Liver (tissue), 9 donors: ENCODE results near the gene PRND. TPM values are rescaled to one million over a fixed set of nuclear protein-coding genes. Genes with fewer than 3 reads are reported as not detected.
"Not testable (repeated sequence)": the region's sequence is repeated elsewhere in the genome, so short reads cannot be mapped to it uniquely, and the experiment has no call there.

Experiments used
- DNase-seq: peaks from one replicate; pipeline ENCODE4 v3.0.0-alpha.2; 2017; ENCODE audit warnings: low spot score
- H3K27ac ChIP-seq, 2 donors: one replicate each; pipeline ENCODE4 v1.7.0; 2013; ENCODE audit warnings: inconsistent platforms in 2 of 2, low read length in 2 of 2, control low read depth in 1 of 2, low read depth in 1 of 2, mild to moderate bottlenecking in 1 of 2
- H3K27me3 ChIP-seq, 4 donors: one replicate each; pipeline versions ENCODE4 v1.6.1 to v1.7.0; 2013; ENCODE audit warnings: low read length in 3 of 4, inconsistent platforms in 1 of 4, mild to moderate bottlenecking in 1 of 4, moderate library complexity in 1 of 4; ENCODE audit not compliant: control insufficient read depth in 4 of 4, insufficient read depth in 4 of 4
- H3K36me3 ChIP-seq, 4 donors: one replicate each; pipeline versions ENCODE4 v1.6.1 to v1.7.0; 2013; ENCODE audit warnings: low read length in 3 of 4, mild to moderate bottlenecking in 3 of 4, low read depth in 1 of 4, moderate library complexity in 1 of 4; ENCODE audit not compliant: control insufficient read depth in 4 of 4, insufficient read depth in 3 of 4
- H3K4me1 ChIP-seq, 4 donors: one replicate each; pipeline versions ENCODE4 v1.6.1 to v1.7.0; 2013; ENCODE audit warnings: low read length in 3 of 4, mild to moderate bottlenecking in 3 of 4, moderate library complexity in 1 of 4; ENCODE audit not compliant: control insufficient read depth in 4 of 4, insufficient read depth in 4 of 4
- H3K4me3 ChIP-seq, 3 donors: one replicate each; pipeline versions ENCODE4 v1.6.1 to v1.7.0; 2013; ENCODE audit warnings: low read length in 3 of 3, control low read depth in 1 of 3, low read depth in 1 of 3, mild to moderate bottlenecking in 1 of 3
- H3K9ac ChIP-seq, 2 donors: one replicate each; pipeline ENCODE4 v1.7.0; 2013; ENCODE audit warnings: low read length in 2 of 2, mild to moderate bottlenecking in 2 of 2, moderate library complexity in 2 of 2, control low read depth in 1 of 2, low read depth in 1 of 2
- H3K9me3 ChIP-seq, 4 donors: one replicate each; pipeline versions ENCODE4 v1.6.1 to v1.7.0; 2013; ENCODE audit warnings: low read length in 3 of 4; ENCODE audit not compliant: control insufficient read depth in 4 of 4
- EGR1 ChIP-seq, 2 donors: IDR thresholded peaks; 2 replicates each; pipeline ENCODE4 v1.6.1; 2016 to 2018; ENCODE audit warnings: antibody characterized with exemption in 2 of 2, low read depth in 2 of 2
- FOXA1 ChIP-seq: IDR thresholded peaks from 2 replicates; pipeline ENCODE4 v1.6.1; 2016; ENCODE audit warnings: antibody characterized with exemption
- FOXA2 ChIP-seq: IDR thresholded peaks from 2 replicates; pipeline ENCODE4 v1.6.1; 2016; ENCODE audit warnings: antibody characterized with exemption
- GABPA ChIP-seq, 2 donors: IDR thresholded peaks in 1 of 2; conservative IDR thresholded peaks in 1 of 2; 2 replicates each; pipeline ENCODE4 v1.6.1; 2016; ENCODE audit warnings: antibody characterized with exemption in 2 of 2, mild to moderate bottlenecking in 1 of 2, moderate library complexity in 1 of 2
- HNF4A ChIP-seq, 2 donors: conservative IDR thresholded peaks; 2 replicates each; pipeline ENCODE4 v1.6.1; 2016; ENCODE audit warnings: antibody characterized with exemption in 2 of 2, mild to moderate bottlenecking in 2 of 2
- HNF4G ChIP-seq: IDR thresholded peaks from 2 replicates; pipeline ENCODE4 v1.6.1; 2016; ENCODE audit warnings: antibody characterized with exemption
- JUND ChIP-seq, 2 donors: IDR thresholded peaks; 2 replicates each; pipeline ENCODE4 v1.6.1; 2016; ENCODE audit warnings: antibody characterized with exemption in 2 of 2
- NR2F2 ChIP-seq: IDR thresholded peaks from 2 replicates; pipeline ENCODE4 v1.6.1; 2016; ENCODE audit warnings: antibody characterized with exemption
- RXRA ChIP-seq, 2 donors: IDR thresholded peaks; 2 replicates each; pipeline ENCODE4 v1.6.1; 2017 to 2018; ENCODE audit warnings: antibody characterized with exemption in 2 of 2, mild to moderate bottlenecking in 1 of 2
- SP1 ChIP-seq: IDR thresholded peaks from 2 replicates; pipeline ENCODE4 v1.6.1; 2018; ENCODE audit warnings: antibody characterized with exemption, mild to moderate bottlenecking
- TAF1 ChIP-seq: conservative IDR thresholded peaks from 2 replicates; pipeline ENCODE4 v1.6.1; 2016; ENCODE audit warnings: antibody characterized with exemption, mild to moderate bottlenecking
- YY1 ChIP-seq: IDR thresholded peaks from 2 replicates; pipeline ENCODE4 v1.6.1; 2016; ENCODE audit warnings: antibody characterized with exemption, mild to moderate bottlenecking
- WGBS: extraction: QIAGEN DNeasy Blood & Tissue Kit; methylation state at CpG from one replicate; pipeline ENCODE4 v1.1.7; 2013; 5-methylcytosine and 5-hydroxymethylcytosine counted together
- polyA plus RNA-seq, 2 donors: library from polyadenylated mRNA; stranded (reverse) in 1 of 2; unstranded in 1 of 2; fragments of 200-250 nt in 1 of 2; fragments of >200 nt in 1 of 2; fragmentation: Nextera tagmentation in 1 of 2; extraction: Ambion mirVana in 1 of 2; gene quantifications; one replicate each; pipeline versions ENCODE4 v1.2.1 to v1.2.3, GENCODE V29; 2013 to 2015
- total RNA-seq, 2 donors: library from RNA; depleted of rRNA; stranded (reverse); fragments of >200 nt; gene quantifications; one replicate each; pipeline ENCODE4 v1.2.3, GENCODE V29; 2014
- TF ChIP-seq, protein P1 (sequence below): IDR thresholded peaks from 2 replicates; pipeline ENCODE4 v1.6.1; 2016; ENCODE audit warnings: antibody characterized with exemption
- TF ChIP-seq, protein P2 (sequence below): fragments of 150-350 bp; IDR thresholded peaks from 2 replicates; pipeline ENCODE4 v1.5.1; 2017; ENCODE audit warnings: improper control_type of control experiment, low read depth, low read length; ENCODE audit not compliant: missing input control
- TF ChIP-seq, protein P3 (sequence below): IDR thresholded peaks from 2 replicates; pipeline ENCODE4 v1.6.1; 2016; ENCODE audit warnings: antibody characterized with exemption
- TF ChIP-seq, protein P4 (sequence below): IDR thresholded peaks from 2 replicates; pipeline ENCODE4 v1.6.1; 2016; ENCODE audit warnings: antibody characterized with exemption
- TF ChIP-seq, protein P5 (sequence below): IDR thresholded peaks from 2 replicates; pipeline ENCODE4 v1.6.1; 2016; ENCODE audit warnings: antibody characterized with exemption, mild to moderate bottlenecking
- donor health status: healthy.
- donor health status: healthy.
- donor health status: healthy.
- donor health status: healthy.
- donor health status: healthy.

The PRND gene
- total and polyA plus RNA-seq, 4 donors, result 0.23 TPM; not detected in 3

DNA sequence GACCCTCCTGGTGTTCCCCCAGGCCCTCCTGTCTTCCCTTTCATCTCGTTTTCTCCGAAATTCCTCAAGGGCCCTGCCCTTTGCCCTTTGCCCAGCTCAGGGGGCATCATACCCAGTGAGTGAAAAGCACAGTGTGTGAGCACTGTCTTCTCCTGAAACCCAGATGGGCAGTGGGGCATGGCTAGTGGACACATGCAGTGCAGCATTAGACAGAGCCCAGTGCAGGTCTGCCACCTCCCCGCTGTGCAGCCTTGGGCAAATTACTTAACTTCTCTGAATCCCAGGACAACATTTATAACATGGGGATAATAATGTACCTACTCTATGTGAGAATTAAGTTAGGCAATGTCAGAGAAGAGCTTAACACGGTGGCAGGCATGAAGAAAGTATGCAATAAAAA is 1.3 kb downstream of the PRND start:
- TF ChIP-seq FOXA1 (no peak), HNF4G (no peak), EGR1 (IDR thresholded peaks at IDR 0.05; ENCODE audit: low read depth in 2 of 2) (no peak), JUND (IDR thresholded peaks at IDR 0.05) (no peak)
- TF ChIP-seq, protein P1, sequence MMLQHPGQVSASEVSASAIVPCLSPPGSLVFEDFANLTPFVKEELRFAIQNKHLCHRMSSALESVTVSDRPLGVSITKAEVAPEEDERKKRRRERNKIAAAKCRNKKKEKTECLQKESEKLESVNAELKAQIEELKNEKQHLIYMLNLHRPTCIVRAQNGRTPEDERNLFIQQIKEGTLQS, result no peak
- Histone ChIP-seq H3K4me3 (no peak overlapping the region), H3K36me3 (no peaks in the 10 kb centered on the region), H3K9ac (no peak overlapping the region), H3K27ac (no peak overlapping the region), H3K9me3 (no peaks in the 10 kb centered on the region), H3K4me1 (peaks cover 0 to 4% (median 4%) of the 10 kb centered on the region in 4 donors), H3K27me3 (no peaks in the 10 kb centered on the region)
- 65% methylated on average over 4 of the region's 4 CpGs for WGBS
- no peak for DNase-seq

DNA sequence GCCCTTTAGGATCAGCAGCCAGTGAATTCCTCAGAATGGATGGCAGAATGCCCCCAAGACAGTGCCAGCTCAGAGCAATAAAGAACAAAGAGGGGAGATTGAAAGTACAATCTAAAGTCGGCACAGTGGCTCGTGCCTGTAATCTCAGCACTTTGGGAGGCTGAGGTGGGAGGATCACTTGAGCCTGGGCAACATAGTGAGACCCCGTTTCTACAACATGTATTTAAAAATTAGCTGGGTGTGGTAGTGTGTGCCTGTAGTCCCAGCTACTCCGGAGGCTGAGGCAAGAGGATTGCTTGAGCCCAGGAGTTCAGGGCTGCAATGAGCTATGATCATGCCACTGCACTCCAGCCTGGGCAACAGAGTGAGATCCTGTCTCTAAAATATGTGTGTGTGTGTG is 1.8 kb downstream of the PRND start:
- H3K27me3 ChIP-seq, result not testable (repeated sequence)
- 85% methylated on average over 4 of the region's 4 CpGs for WGBS

DNA sequence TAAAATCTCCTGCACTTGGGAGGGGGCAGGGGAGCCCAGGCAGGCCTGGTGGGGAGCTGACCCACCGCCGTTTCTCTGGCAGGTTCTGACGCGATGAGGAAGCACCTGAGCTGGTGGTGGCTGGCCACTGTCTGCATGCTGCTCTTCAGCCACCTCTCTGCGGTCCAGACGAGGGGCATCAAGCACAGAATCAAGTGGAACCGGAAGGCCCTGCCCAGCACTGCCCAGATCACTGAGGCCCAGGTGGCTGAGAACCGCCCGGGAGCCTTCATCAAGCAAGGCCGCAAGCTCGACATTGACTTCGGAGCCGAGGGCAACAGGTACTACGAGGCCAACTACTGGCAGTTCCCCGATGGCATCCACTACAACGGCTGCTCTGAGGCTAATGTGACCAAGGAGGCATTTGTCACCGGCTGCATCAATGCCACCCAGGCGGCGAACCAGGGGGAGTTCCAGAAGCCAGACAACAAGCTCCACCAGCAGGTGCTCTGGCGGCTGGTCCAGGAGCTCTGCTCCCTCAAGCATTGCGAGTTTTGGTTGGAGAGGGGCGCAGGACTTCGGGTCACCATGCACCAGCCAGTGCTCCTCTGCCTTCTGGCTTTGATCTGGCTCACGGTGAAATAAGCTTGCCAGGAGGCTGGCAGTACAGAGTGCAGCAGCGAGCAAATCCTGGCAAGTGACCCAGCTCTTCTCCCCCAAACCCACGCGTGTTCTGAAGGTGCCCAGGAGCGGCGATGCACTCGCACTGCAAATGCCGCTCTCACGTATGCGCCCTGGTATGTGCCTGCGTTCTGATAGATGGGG is 3.0 kb downstream of the PRND start:
- Histone ChIP-seq H3K4me1 (peaks cover 0 to 4% (median 4%) of the 10 kb centered on the region in 4 donors), H3K27me3 (no peaks in the 10 kb centered on the region), H3K9ac (no peak overlapping the region), H3K27ac (no peak overlapping the region), H3K36me3 (no peaks in the 10 kb centered on the region), H3K9me3 (no peaks in the 10 kb centered on the region), H3K4me3 (no peak overlapping the region)
- TF ChIP-seq YY1, result no peak
- TF ChIP-seq, protein P1, result no peak
- TF ChIP-seq, protein P2, sequence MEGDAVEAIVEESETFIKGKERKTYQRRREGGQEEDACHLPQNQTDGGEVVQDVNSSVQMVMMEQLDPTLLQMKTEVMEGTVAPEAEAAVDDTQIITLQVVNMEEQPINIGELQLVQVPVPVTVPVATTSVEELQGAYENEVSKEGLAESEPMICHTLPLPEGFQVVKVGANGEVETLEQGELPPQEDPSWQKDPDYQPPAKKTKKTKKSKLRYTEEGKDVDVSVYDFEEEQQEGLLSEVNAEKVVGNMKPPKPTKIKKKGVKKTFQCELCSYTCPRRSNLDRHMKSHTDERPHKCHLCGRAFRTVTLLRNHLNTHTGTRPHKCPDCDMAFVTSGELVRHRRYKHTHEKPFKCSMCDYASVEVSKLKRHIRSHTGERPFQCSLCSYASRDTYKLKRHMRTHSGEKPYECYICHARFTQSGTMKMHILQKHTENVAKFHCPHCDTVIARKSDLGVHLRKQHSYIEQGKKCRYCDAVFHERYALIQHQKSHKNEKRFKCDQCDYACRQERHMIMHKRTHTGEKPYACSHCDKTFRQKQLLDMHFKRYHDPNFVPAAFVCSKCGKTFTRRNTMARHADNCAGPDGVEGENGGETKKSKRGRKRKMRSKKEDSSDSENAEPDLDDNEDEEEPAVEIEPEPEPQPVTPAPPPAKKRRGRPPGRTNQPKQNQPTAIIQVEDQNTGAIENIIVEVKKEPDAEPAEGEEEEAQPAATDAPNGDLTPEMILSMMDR, result no peak
- no peak for TF ChIP-seq SP1
- TF ChIP-seq FOXA2, result no peak
- TF ChIP-seq, protein P3, sequence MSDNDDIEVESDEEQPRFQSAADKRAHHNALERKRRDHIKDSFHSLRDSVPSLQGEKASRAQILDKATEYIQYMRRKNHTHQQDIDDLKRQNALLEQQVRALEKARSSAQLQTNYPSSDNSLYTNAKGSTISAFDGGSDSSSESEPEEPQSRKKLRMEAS, result no peak
- TF ChIP-seq FOXA1, result no peak
- no peak for TF ChIP-seq TAF1
- TF ChIP-seq RXRA (IDR thresholded peaks at IDR 0.05), result no peak
- no peak for TF ChIP-seq EGR1 (IDR thresholded peaks at IDR 0.05; ENCODE audit: low read depth in 2 of 2)
- no peak for TF ChIP-seq GABPA (IDR thresholded peaks at IDR 0.05 in 1 of 2, conservative IDR thresholded peaks at IDR 0.05 in 1 of 2)
- no peak for TF ChIP-seq HNF4G
- no peak for TF ChIP-seq HNF4A (conservative IDR thresholded peaks at IDR 0.05)
- TF ChIP-seq, protein P4, sequence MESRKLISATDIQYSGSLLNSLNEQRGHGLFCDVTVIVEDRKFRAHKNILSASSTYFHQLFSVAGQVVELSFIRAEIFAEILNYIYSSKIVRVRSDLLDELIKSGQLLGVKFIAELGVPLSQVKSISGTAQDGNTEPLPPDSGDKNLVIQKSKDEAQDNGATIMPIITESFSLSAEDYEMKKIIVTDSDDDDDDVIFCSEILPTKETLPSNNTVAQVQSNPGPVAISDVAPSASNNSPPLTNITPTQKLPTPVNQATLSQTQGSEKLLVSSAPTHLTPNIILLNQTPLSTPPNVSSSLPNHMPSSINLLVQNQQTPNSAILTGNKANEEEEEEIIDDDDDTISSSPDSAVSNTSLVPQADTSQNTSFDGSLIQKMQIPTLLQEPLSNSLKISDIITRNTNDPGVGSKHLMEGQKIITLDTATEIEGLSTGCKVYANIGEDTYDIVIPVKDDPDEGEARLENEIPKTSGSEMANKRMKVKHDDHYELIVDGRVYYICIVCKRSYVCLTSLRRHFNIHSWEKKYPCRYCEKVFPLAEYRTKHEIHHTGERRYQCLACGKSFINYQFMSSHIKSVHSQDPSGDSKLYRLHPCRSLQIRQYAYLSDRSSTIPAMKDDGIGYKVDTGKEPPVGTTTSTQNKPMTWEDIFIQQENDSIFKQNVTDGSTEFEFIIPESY, result no peak
- TF ChIP-seq, protein P5, sequence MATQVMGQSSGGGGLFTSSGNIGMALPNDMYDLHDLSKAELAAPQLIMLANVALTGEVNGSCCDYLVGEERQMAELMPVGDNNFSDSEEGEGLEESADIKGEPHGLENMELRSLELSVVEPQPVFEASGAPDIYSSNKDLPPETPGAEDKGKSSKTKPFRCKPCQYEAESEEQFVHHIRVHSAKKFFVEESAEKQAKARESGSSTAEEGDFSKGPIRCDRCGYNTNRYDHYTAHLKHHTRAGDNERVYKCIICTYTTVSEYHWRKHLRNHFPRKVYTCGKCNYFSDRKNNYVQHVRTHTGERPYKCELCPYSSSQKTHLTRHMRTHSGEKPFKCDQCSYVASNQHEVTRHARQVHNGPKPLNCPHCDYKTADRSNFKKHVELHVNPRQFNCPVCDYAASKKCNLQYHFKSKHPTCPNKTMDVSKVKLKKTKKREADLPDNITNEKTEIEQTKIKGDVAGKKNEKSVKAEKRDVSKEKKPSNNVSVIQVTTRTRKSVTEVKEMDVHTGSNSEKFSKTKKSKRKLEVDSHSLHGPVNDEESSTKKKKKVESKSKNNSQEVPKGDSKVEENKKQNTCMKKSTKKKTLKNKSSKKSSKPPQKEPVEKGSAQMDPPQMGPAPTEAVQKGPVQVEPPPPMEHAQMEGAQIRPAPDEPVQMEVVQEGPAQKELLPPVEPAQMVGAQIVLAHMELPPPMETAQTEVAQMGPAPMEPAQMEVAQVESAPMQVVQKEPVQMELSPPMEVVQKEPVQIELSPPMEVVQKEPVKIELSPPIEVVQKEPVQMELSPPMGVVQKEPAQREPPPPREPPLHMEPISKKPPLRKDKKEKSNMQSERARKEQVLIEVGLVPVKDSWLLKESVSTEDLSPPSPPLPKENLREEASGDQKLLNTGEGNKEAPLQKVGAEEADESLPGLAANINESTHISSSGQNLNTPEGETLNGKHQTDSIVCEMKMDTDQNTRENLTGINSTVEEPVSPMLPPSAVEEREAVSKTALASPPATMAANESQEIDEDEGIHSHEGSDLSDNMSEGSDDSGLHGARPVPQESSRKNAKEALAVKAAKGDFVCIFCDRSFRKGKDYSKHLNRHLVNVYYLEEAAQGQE, result no peak
- no peak for TF ChIP-seq NR2F2
- TF ChIP-seq JUND (IDR thresholded peaks at IDR 0.05), result no peak
- 89% methylated on average over 34 of the region's 34 CpGs for WGBS
- DNase-seq, result no peak

More for the DNA sequence above, 1.8 kb downstream of the PRND start:
- H3K9ac ChIP-seq, H3K36me3 ChIP-seq, H3K27ac ChIP-seq, DNase-seq, H3K4me3 ChIP-seq, H3K4me1 ChIP-seq, H3K9me3 ChIP-seq: not testable (repeated sequence)
